GM19455 (cell line): Measurements from ENCODE around the gene NPNT.

ENCODE experiments used
- ATAC-seq: cut with Tn5 transposase; IDR thresholded peaks from one replicate; pipeline ENCODE4 v1.9.1; 2021; ENCODE audit not compliant: unreplicated experiment

NPNT gene

DNA sequence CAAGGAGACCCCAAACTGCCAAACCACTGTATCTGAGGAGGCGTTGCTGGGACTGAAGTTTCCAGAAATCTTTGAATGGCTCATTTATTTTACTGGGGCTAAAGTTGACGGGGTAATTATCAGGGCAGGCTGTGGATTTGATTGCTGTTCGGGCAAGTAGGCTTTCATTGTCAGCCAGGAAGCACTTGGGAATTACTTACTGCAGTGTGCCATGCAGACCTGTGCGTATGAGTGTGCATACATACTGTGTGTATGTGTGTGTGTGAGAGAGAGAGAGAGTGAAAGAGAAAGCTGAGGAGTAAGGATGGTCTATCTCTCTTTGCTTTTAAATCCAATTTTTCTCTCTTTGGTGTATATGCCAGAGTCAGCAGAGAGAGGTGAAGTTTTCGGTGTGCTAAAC lies 122.7 kb downstream of the NPNT start:
- no peak for ATAC-seq

DNA sequence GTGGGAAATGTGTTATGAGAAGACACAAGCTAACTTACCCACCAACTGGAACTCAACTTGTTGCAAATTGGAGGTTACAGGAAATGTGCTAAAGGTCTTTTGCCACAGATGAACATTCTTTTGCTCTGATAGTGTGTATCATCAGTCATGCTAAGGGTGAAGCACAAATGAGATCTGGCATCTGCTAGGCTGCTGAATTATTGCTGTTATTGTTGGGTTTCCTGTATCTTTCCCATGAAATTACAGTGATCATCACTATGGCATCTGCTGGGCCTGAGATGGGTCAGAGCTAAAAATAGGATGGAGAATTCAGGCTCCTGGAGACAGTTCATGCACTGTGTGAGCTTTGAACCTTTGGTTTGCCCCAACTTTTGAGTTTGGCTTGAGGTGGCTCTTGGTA lies 124.5 kb downstream of the NPNT start:
- ATAC-seq = no peak
